OCI-LY3 (cell line): ENCODE results near the gene PDE6H.

Source experiments
- H2AFZ ChIP-seq: fragments of 200-600, 300-600 bp; shearing (Covaris generic); 2 replicates; pipeline ENCODE4 v1.6.0; 2014; ENCODE audit warnings: antibody characterized with exemption, low read depth, low read length
- H3K27ac ChIP-seq: fragments of 200-600, 300-600 bp; sonication (generic); 2 replicates; pipeline ENCODE4 v1.5.1; 2014; ENCODE audit warnings: mild to moderate bottlenecking, low read length, moderate library complexity, mixed read lengths
- H3K27me3 ChIP-seq: fragments of 200-600, 300-600 bp; sonication (generic); 2 replicates; pipeline ENCODE4 v1.6.1; 2014; ENCODE audit warnings: low read depth, low read length, mixed read lengths
- H3K36me3 ChIP-seq: fragments of 200-600, 300-600 bp; sonication (generic); replicated peaks from 2 replicates; pipeline ENCODE3; 2014; ENCODE audit warnings: low read depth, low read length, mixed read lengths
- H3K4me1 ChIP-seq: fragments of 300-600, 200-600 bp; sonication (generic); 2 replicates; pipeline ENCODE4 v1.6.1; 2014; ENCODE audit warnings: low read length, mixed read lengths
- H3K4me2 ChIP-seq: fragments of 200-600, 300-600 bp; sonication (generic); 2 replicates; pipeline ENCODE4 v1.6.1; 2014; ENCODE audit warnings: low read length, mixed read lengths
- H3K4me3 ChIP-seq: fragments of 300-600, 200-600 bp; sonication (generic); 2 replicates; pipeline ENCODE4 v1.5.1; 2014; ENCODE audit warnings: antibody characterized with exemption, mild to moderate bottlenecking, low read length, moderate library complexity
- H3K79me2 ChIP-seq: fragments of 300-600, 200-600 bp; shearing (Covaris generic); 2 replicates; pipeline ENCODE4 v1.6.1; 2014; ENCODE audit warnings: mild to moderate bottlenecking, low read length, mixed read lengths
- H3K9ac ChIP-seq: fragments of 300-600, 200-600 bp; shearing (Covaris generic); 2 replicates; pipeline ENCODE4 v1.6.0; 2014; ENCODE audit warnings: mild to moderate bottlenecking, low read length, moderate library complexity
- H3K9me3 ChIP-seq: fragments of 200-600, 300-600 bp; shearing (Covaris generic); 2 replicates; pipeline ENCODE4 v1.6.1; 2014; ENCODE audit warnings: low read length, mixed read lengths; ENCODE audit not compliant: insufficient read depth
- H4K20me1 ChIP-seq: fragments of 200-600, 300-600 bp; sonication (generic); 2 replicates; pipeline ENCODE4 v1.6.1; 2016; ENCODE audit warnings: low read length, mixed read lengths; ENCODE audit not compliant: insufficient read depth
- EZH2phosphoT487 ChIP-seq: fragments of 200-600 bp; shearing (Covaris generic); IDR thresholded peaks from 2 replicates; pipeline ENCODE4 v1.6.1; 2018; ENCODE audit warnings: antibody characterized with exemption, mixed run types, low read depth
- TF ChIP-seq, protein P1 (sequence below): fragments of 200-600, 300-600 bp; sonication (generic); IDR thresholded peaks from 2 replicates; pipeline ENCODE4 v1.5.1; 2014; ENCODE audit warnings: antibody characterized with exemption, low read length, low read depth

Gene PDE6H

DNA sequence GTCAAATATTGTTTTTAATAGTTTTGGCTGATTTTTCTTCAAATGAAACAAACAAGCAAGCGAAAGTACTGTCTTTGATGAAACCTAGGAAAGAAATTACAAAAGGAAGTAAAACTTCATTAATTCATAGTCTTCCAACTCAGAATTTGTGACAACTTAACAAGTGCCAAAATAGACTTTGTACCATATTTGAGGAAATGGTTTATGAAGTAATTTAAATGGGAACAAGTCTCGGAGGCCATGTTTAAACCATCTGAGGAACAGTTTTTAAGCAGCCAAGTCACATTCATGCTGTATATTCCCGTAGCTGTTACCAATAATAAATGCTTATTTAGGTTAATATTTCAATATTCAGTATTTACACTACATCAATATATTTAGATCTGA is 10.7 kb upstream of the PDE6H start:
- H3K4me2 ChIP-seq = peak overlapping the region; percentile 96
- peaks cover 5% of the 10 kb centered on the region for H3K36me3 ChIP-seq
- no peaks in the 10 kb centered on the region for H3K9me3 ChIP-seq
- H3K4me1 ChIP-seq = peaks cover 43% of the 10 kb centered on the region
- H3K79me2 ChIP-seq = peaks cover 42% of the 10 kb centered on the region
- H4K20me1 ChIP-seq = no peaks in the 10 kb centered on the region
- H3K27ac ChIP-seq = peak overlapping the region; percentile 97
- peak overlapping the region; percentile 93 for H3K9ac ChIP-seq
- H3K27me3 ChIP-seq = no peaks in the 10 kb centered on the region
- H2AFZ ChIP-seq = peak overlapping the region; percentile 88
- TF ChIP-seq EZH2phosphoT487 = no peak
- TF ChIP-seq, protein P1, sequence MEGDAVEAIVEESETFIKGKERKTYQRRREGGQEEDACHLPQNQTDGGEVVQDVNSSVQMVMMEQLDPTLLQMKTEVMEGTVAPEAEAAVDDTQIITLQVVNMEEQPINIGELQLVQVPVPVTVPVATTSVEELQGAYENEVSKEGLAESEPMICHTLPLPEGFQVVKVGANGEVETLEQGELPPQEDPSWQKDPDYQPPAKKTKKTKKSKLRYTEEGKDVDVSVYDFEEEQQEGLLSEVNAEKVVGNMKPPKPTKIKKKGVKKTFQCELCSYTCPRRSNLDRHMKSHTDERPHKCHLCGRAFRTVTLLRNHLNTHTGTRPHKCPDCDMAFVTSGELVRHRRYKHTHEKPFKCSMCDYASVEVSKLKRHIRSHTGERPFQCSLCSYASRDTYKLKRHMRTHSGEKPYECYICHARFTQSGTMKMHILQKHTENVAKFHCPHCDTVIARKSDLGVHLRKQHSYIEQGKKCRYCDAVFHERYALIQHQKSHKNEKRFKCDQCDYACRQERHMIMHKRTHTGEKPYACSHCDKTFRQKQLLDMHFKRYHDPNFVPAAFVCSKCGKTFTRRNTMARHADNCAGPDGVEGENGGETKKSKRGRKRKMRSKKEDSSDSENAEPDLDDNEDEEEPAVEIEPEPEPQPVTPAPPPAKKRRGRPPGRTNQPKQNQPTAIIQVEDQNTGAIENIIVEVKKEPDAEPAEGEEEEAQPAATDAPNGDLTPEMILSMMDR = no peak
- H3K4me3 ChIP-seq = peak overlapping the region; percentile 95

DNA sequence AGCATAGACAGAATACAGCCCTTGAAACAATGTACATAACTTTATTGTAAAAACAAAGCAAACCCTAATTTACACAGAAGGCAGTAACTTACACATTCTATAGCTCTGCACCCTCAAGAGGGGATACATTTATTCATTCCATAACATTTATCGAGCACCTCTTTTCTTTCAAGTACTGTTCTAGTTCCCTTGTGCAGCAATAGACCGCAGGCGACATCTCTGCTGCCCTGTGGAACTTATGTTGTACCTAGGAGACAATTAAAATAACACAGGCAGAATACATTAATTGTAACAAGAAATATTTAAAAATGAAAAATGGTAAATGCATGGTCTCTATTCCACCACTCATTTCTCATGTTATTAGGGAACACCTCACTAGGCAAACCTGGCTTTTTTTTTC is 10.0 kb upstream of the PDE6H start:
- Histone ChIP-seq H3K27me3 (no peaks in the 10 kb centered on the region), H4K20me1 (no peaks in the 10 kb centered on the region), H3K79me2 (peaks cover 36% of the 10 kb centered on the region), H3K9me3 (no peaks in the 10 kb centered on the region), H3K36me3 (peaks cover 5% of the 10 kb centered on the region), H3K4me2 (peak overlapping the region; percentile 96), H3K27ac (peak overlapping the region; percentile 97), H3K4me1 (peaks cover 37% of the 10 kb centered on the region), H3K4me3 (peak overlapping the region; percentile 95), H2AFZ (peak overlapping the region; percentile 88), H3K9ac (peak overlapping the region; percentile 93)
- TF ChIP-seq EZH2phosphoT487 = no peak
- TF ChIP-seq, protein P1 = no peak

DNA sequence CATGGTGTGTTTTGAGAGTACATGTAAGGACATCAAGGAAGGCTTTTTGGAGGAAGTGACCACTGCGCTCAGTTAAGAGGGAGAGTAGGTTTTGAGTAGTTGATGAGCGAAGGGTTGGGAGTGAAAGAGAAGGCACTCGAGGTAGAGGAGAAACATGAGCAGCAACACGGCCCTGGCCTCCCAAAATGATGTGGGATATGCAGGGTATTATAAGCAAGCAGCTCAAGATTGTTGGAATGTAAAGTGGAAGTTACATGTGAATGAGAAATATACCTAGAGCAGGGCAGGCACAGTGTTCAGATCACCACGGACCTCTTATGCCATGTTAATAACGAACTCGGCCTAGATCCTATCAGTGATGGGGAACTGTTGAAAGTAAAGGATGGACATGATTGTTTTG is 9.3 kb upstream of the PDE6H start:
- peak overlapping the region; percentile 97 for H3K27ac ChIP-seq
- no peaks in the 10 kb centered on the region for H3K27me3 ChIP-seq
- no peaks in the 10 kb centered on the region for H3K9me3 ChIP-seq
- TF ChIP-seq, protein P1 = no peak
- no peak for TF ChIP-seq EZH2phosphoT487
- H3K4me3 ChIP-seq = peak overlapping the region; percentile 95
- no peaks in the 10 kb centered on the region for H4K20me1 ChIP-seq
- peak overlapping the region; percentile 93 for H3K9ac ChIP-seq
- peaks cover 4% of the 10 kb centered on the region for H3K36me3 ChIP-seq
- H3K4me1 ChIP-seq = peaks cover 29% of the 10 kb centered on the region
- peak overlapping the region; percentile 96 for H3K4me2 ChIP-seq
- H3K79me2 ChIP-seq = peaks cover 28% of the 10 kb centered on the region
- peak overlapping the region; percentile 88 for H2AFZ ChIP-seq

DNA sequence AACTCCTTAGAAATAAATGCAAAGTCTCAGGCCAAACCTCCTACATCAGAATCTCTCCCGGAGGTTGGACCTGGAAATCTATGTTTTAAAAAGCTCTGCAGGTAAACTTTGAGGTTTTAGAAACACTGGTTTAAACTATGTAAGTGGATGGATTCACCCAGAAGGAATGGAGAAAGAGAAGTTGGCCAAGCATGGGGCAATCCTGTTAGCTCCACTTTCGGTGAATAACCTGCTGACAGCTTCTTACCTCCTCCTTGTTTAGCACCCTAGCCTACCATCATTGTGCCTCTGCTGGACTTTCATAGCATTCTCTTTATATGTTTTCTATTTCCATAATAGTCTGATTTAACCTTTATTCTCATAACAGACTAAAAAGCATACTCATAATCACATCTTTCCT is 8.4 kb upstream of the PDE6H start:
- Histone ChIP-seq H3K4me1 (peaks cover 21% of the 10 kb centered on the region), H3K36me3 (no peaks in the 10 kb centered on the region), H3K9me3 (no peaks in the 10 kb centered on the region), H3K27me3 (no peaks in the 10 kb centered on the region), H3K4me3 (no peak overlapping the region), H3K9ac (no peak overlapping the region), H2AFZ (no peak overlapping the region), H3K4me2 (no peak overlapping the region; the same call in 1 of the 2 replicates), H3K79me2 (peaks cover 20% of the 10 kb centered on the region), H3K27ac (no peak overlapping the region), H4K20me1 (no peaks in the 10 kb centered on the region)
- TF ChIP-seq EZH2phosphoT487 = no peak
- TF ChIP-seq, protein P1 = no peak
